ENCODE results near the gene AFF3. TPM values are rescaled to one million over a fixed set of nuclear protein-coding genes. Genes with fewer than 3 reads are reported as not detected.

AFF3 gene
- total and polyA plus RNA-seq, 12 donors: 1.1 to 7.5 (median 3.9) TPM

DNA sequence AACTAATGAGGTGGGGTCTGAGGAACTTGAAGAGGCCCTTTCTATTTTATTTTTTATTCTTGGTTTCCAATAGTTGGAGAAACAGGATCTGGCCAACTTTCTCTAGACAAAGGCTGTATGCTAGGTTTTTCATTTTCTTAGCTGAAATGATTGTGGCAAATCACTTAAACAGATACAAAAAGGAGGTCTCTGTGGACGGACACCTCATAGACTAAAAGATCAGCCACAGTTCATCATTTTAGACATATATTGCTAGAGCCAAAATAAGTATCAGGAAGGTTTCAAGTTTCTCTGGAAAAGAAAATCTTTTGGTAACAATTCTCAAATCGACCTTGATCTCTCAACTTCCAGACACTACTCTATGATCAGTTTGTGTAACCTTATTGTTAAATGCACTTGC, 428.0 kb downstream of the AFF3 start:
- Histone ChIP-seq H3K27ac (no peak overlapping the region), H3K36me3 (replicated peaks in 1 of 2) (no peaks in the 10 kb centered on the region), H3K4me3 (no peak overlapping the region), H3K4me1 (replicated peaks in 1 of 2) (no peaks in the 10 kb centered on the region), H3K27me3 (no peaks in the 10 kb centered on the region), H3K9me3 (replicated peaks in 1 of 3) (no peaks in the 10 kb centered on the region)
- 62 to 69% (median 66%) methylated on average over 2 of the region's 2 CpGs for WGBS, 4 donors
- no peak for DNase-seq
- no peak for TF ChIP-seq POLR2A (IDR thresholded peaks at IDR 0.05)
- intact Hi-C loops (cut with DNase I): no loop called here

DNA sequence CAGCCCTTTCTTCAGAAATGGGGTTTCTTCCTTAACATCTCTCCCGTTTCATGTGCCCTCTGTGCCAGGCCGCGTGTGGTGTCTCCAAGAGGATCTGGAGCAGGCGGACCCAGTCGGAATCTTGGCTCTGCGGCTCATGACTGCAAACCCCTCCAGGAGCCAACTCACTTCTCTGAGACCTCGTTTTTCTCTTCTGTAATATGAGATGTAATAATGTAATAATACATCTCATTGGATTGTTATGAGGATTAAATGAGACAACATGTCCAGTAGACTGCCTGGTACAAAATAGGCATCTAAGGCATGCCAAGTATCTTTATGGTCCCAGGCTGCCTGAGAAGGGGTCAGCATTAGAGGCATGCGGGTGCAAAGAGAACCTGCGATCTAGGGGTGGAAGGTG, 431.2 kb downstream of the AFF3 start:
- Histone ChIP-seq H3K27me3 (no peaks in the 10 kb centered on the region), H3K4me3 (no peak overlapping the region), H3K36me3 (replicated peaks in 1 of 2) (no peaks in the 10 kb centered on the region), H3K4me1 (replicated peaks in 1 of 2) (peaks cover 0 to 11% of the 10 kb centered on the region in 2 donors), H3K27ac (no peak overlapping the region), H3K9me3 (replicated peaks in 1 of 3) (no peaks in the 10 kb centered on the region)
- no peak for DNase-seq
- intact Hi-C loops (cut with DNase I): no loop called here
- 73 to 87% (median 81%) methylated on average over 9 of the region's 9 CpGs for WGBS, 4 donors
- no peak for TF ChIP-seq POLR2A (IDR thresholded peaks at IDR 0.05)
- TF ChIP-seq CTCF (IDR thresholded peaks at IDR 0.05): no peak

DNA sequence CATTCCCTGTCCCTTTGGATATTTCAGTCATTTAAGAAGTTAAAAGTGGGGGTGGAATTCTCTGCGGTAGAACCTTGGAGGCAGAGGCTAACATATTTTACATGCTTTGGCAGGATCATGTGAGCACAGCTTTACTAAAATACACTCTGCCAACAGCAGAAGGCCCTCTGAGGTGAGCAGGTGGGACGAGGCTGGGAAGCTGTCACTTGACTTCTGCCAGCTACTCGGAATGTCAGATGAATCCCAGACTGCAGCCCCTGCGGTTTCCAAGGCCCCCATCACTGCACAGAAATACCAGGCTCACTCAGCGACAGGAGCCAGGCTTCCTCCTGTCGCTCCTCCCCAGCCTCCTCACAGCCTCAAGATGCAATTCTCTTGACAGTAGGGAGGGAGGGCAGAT, 431.7 kb downstream of the AFF3 start:
- no peak overlapping the region for H3K4me3 ChIP-seq
- no peak overlapping the region for H3K27ac ChIP-seq
- intact Hi-C loops (cut with DNase I): no loop called here
- 53 to 78% (median 66%) methylated on average over 6 of the region's 6 CpGs for WGBS, 4 donors
- no peaks in the 10 kb centered on the region for H3K9me3 ChIP-seq (replicated peaks in 1 of 3)
- no peak for TF ChIP-seq POLR2A (IDR thresholded peaks at IDR 0.05)
- TF ChIP-seq CTCF (IDR thresholded peaks at IDR 0.05): no peak
- DNase-seq: no peak
- H3K4me1 ChIP-seq (replicated peaks in 1 of 2): peaks cover 0 to 11% of the 10 kb centered on the region in 2 donors
- H3K36me3 ChIP-seq (replicated peaks in 1 of 2): no peaks in the 10 kb centered on the region
- no peaks in the 10 kb centered on the region for H3K27me3 ChIP-seq

DNA sequence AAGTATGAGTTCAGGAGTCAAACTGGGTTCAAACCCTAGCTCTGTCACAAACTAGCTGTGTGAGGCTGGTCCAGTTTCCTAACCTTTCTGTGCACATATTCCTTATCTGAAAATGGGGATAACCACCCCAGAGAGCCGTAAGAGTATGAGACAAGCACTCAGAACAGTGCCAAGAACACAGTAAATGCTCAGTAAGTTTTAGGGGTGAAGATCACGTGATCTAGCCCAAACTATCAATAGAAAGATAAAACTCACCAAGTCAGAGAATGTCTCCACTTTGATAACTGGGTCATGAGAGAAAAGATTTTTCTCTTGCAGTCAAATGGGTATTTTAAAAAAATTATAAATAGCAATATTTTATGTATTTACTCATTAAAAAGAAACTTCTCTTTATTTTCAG, 433.2 kb downstream of the AFF3 start:
- intact Hi-C loops (cut with DNase I): no loop called here
- H3K27ac ChIP-seq: no peak overlapping the region

GRCh38 chr2:99708231-99708630, 434.2 kb downstream of the AFF3 start:
- intact Hi-C loops (cut with DNase I): no loop called here
- H3K4me1 ChIP-seq (replicated peaks in 1 of 2): peaks cover 7 to 19% of the 10 kb centered on the region in 2 donors
- DNase-seq: no peak
- no peaks in the 10 kb centered on the region for H3K9me3 ChIP-seq (replicated peaks in 1 of 3)
- TF ChIP-seq CTCF (IDR thresholded peaks at IDR 0.05): no peak
- TF ChIP-seq POLR2A (IDR thresholded peaks at IDR 0.05): no peak
- no peaks in the 10 kb centered on the region for H3K27me3 ChIP-seq
- H3K36me3 ChIP-seq (replicated peaks in 1 of 2): no peaks in the 10 kb centered on the region
- no peak overlapping the region for H3K27ac ChIP-seq
- 69 to 83% (median 72%) methylated on average over 3 of the region's 3 CpGs for WGBS, 4 donors
- H3K4me3 ChIP-seq: no peak overlapping the region

More for the DNA sequence above, 433.2 kb downstream of the AFF3 start:
- Histone ChIP-seq H3K36me3 (replicated peaks in 1 of 2) (no peaks in the 10 kb centered on the region), H3K27me3 (no peaks in the 10 kb centered on the region), H3K4me1 (replicated peaks in 1 of 2) (peaks cover 2 to 13% of the 10 kb centered on the region in 2 donors), H3K9me3 (replicated peaks in 1 of 3) (no peaks in the 10 kb centered on the region), H3K4me3 (no peak overlapping the region)
- 60 to 84% (median 72%) methylated on average over 2 of the region's 2 CpGs for WGBS, 4 donors
- DNase-seq: no peak
- TF ChIP-seq POLR2A (IDR thresholded peaks at IDR 0.05): no peak
